SK-N-DZ (cell line): ENCODE data around the gene HINT2.
A peak's percentile ranks its signal among the peaks of the same experiment; 100 is the strongest.

ENCODE experiments used
- DNase-seq: peaks from one replicate; pipeline ENCODE4 v3.0.0-alpha.2; 2015; ENCODE audit warnings: low spot score

HINT2 gene

GRCh38 chr9:35840881-35841644, 26.2 kb upstream of the HINT2 start:
- no peak for DNase-seq

- no peak for DNase-seq
Observed at GRCh38 chr9:35839926-35840325, 25.1 kb upstream of the HINT2 start.

- DNase-seq: no peak
Observed at GRCh38 chr9:35836595-35836994, 21.8 kb upstream of the HINT2 start.

- no peak for DNase-seq
Observed at GRCh38 chr9:35835766-35836165, 20.9 kb upstream of the HINT2 start.

- DNase-seq: no peak
Observed at GRCh38 chr9:35835216-35835632, 20.4 kb upstream of the HINT2 start.

- DNase-seq: no peak
Observed at GRCh38 chr9:35834260-35835215, 19.7 kb upstream of the HINT2 start.

- DNase-seq: no peak
Observed at GRCh38 chr9:35832814-35833213, 18.0 kb upstream of the HINT2 start.

- no peak for DNase-seq
Observed at GRCh38 chr9:35831040-35831439, 16.2 kb upstream of the HINT2 start.

- DNase-seq: peak; percentile 25
Observed at GRCh38 chr9:35829764-35830096, 14.9 kb upstream of the HINT2 start.

- DNase-seq: peak; percentile 86
Observed at GRCh38 chr9:35829084-35829763, 14.4 kb upstream of the HINT2 start, which contains the start of gene TMEM8B. Gene TMEM8B, plus strand, starts transcription at chr9:35829228. Its CDS starts 220 bp downstream, at chr9:35829448.

- DNase-seq: peak; percentile 66
Observed at GRCh38 chr9:35828716-35829083, 13.9 kb upstream of the HINT2 start, which contains the start of gene FAM221B. Gene FAM221B, minus strand, starts transcription at chr9:35828732. Its CDS starts 2,571 bp downstream, at chr9:35826161.

- no peak for DNase-seq
Observed at GRCh38 chr9:35827486-35827885, 12.6 kb upstream of the HINT2 start.

GRCh38 chr9:35826071-35826701, 11.3 kb upstream of the HINT2 start:
- DNase-seq: peak; percentile 58

GRCh38 chr9:35822926-35823325, 8.1 kb upstream of the HINT2 start:
- no peak for DNase-seq

- no peak for DNase-seq
Observed at GRCh38 chr9:35820076-35820475, 5.2 kb upstream of the HINT2 start.

GRCh38 chr9:35818341-35818740, 3.5 kb upstream of the HINT2 start:
- no peak for DNase-seq

GRCh38 chr9:35816708-35817107, 1.9 kb upstream of the HINT2 start:
- peak; percentile 57 for DNase-seq

- DNase-seq: peak; percentile 77
Observed at GRCh38 chr9:35814106-35814840, 569 bp downstream of the HINT2 start.

GRCh38 chr9:35813434-35814105, 1.3 kb downstream of the HINT2 start:
- DNase-seq: peak; percentile 39

GRCh38 chr9:35812025-35812602, 2.7 kb downstream of the HINT2 start, which contains the start of gene SPAG8:
Gene SPAG8, minus strand, starts transcription at chr9:35812262. Its CDS starts 115 bp downstream, at chr9:35812147.
- DNase-seq: peak; percentile 95
